ENCODE measurements around the gene KCNIP4.

DNA sequence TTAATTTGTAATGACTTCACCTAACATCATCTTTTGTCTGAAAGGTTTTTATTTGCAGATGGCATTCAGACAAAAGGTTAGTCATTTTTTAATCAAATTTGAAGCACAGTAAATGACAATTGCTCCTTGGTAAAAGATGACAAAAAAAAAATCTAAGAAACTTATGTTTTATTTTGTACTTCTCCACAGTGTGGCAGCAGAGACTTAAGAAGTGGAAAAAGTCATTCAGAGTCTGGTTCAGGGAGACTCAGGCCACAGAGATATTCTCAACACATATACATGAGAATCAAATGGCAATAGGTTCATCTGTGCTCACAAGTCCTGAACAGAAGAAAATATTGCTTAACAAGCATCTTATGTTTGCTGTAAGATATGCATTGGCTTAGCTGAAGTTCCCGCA lies 436.2 kb downstream of the KCNIP4 start:
- TF ChIP-seq POLR2A (IDR thresholded peaks at IDR 0.05): no peak
- TF ChIP-seq, protein P1, sequence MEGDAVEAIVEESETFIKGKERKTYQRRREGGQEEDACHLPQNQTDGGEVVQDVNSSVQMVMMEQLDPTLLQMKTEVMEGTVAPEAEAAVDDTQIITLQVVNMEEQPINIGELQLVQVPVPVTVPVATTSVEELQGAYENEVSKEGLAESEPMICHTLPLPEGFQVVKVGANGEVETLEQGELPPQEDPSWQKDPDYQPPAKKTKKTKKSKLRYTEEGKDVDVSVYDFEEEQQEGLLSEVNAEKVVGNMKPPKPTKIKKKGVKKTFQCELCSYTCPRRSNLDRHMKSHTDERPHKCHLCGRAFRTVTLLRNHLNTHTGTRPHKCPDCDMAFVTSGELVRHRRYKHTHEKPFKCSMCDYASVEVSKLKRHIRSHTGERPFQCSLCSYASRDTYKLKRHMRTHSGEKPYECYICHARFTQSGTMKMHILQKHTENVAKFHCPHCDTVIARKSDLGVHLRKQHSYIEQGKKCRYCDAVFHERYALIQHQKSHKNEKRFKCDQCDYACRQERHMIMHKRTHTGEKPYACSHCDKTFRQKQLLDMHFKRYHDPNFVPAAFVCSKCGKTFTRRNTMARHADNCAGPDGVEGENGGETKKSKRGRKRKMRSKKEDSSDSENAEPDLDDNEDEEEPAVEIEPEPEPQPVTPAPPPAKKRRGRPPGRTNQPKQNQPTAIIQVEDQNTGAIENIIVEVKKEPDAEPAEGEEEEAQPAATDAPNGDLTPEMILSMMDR (IDR thresholded peaks at IDR 0.05): peak in 7 of 12 donors; percentile 11 to 62 (median 48)

Measured in heart left ventricle (tissue), 13 donors.